GM21528 (cell line): ENCODE results near the gene TMEM114.

Experiments used
- ATAC-seq: cut with Tn5 transposase; IDR thresholded peaks from one replicate; pipeline ENCODE4 v1.9.1; 2021; ENCODE audit warnings: mild to moderate bottlenecking, moderate library complexity; ENCODE audit not compliant: unreplicated experiment, low FRiP score

Gene TMEM114

DNA sequence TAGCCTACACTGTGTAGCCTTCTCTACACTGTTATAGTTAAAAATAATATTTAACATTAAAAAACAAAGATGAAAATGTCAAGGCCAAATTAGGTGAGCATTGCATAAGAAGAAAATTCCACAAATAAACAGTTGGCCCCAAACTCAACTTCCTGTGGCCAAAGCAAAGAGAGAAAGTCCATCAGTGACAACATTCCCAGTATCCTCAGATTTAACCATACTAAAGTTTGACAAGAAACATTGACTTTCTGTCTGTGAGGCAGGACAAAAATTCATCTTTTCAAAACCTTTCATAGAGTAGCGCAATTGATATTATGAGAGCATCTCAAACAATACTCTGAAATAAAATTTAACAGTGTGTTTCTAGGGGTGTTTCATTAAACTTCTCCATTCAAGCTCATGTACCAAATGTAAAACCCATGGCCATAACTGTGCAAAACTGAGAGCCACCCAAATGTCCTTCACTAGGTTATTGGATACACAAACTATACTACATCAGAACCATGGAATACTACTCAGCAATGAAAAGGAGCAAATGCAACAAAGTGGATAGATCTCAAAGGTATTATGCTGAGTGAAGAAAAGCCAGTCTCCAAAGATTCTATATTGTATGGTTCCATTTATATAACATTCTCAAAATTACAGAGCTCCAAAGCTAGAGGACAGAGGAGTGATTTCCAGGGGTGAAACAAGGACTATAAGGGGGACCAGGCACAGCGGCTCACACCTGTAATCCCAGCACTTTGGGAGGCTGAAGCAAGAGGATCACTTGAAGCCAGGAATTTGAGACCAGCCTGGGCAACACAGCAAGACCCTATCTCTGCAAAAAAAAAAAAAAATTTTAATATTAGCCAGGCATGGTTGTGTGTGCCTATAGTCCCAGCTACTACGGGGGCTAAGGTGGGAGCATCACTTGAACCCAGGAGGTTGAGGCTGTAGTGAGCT is 38.7 kb downstream of the TMEM114 start:
- ATAC-seq, result no peak

DNA sequence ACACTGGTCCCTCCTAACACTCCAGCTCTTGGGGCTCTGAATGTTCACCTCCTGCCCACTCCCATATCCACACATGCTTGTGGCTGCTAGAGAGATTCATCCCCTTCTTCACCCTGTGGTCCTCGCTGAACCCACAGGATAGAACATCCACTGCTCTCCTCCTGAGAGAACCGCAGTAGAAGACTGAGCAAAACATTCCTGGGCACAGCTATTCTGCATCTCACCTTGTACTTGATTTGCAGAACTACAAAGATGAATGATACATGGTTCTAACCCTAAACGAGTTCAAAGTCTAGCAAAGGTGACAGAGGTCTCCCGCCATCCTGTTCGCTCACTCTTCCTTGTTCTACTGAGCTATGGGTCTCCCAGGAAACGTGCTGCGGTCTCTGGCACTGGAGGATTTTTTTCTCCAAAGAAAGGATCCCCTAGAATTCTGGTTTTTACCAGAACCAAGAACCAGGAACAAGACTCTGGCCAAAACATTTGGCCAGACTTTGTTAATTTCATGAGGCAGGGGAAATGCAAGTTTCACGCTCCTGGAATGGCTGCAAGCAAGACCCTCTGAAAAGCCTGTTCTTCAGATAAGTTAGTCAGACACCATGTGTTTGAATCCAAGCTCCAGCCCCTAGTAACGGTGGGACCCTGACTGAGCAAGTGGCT is 39.5 kb downstream of the TMEM114 start:
- no peak for ATAC-seq

DNA sequence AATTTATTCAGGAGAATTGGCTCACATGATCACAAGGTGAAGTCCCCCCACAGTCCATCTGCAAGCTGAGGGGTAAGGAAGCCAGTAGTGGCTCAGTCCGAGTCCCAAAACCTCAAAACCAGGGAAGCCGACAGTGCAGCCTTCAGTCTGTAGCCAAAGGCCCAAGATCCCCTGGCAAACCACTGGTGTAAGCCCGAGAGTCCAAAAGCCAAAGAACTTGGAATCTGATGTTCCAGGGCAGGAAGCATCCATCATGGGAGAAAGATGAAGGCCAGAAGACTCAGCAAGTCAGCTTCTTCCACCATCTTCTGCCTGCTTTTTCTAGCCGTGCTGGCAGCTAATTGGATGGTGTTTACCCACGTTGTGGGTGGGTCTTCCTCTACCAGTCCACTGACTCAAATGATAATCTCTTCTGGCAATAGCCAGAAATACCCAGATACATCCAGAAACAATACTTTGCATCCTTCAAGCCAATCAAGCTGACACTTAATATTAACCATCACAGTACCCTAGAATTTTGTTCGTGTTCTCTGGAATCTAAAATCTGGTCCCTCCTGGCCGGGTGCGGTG is 40.4 kb downstream of the TMEM114 start:
- ATAC-seq, result no peak

DNA sequence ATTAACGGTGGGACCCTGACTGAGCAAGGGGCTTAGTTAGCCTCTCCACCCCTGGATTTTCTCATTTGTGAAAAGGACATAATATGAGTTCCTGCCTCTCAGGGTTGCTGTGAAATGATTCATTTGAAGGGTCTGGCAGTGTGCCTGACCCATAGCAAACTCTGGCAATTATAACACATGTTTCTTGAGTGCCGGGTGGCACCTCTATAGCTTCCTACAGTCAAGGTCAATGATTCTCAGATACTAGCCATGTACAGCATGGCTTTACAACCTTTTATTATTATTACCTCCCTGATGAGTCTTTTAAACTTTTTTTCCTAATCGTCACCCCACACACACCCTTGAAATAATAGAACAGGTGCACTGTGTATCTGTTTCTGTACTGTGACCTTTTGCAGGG is 42.1 kb downstream of the TMEM114 start:
- ATAC-seq, result no peak

GRCh38 chr16:8547762-8548161 is 42.5 kb downstream of the TMEM114 start:
- no peak for ATAC-seq

GRCh38 chr16:8544406-8544805 is 45.9 kb downstream of the TMEM114 start:
- ATAC-seq, result no peak

DNA sequence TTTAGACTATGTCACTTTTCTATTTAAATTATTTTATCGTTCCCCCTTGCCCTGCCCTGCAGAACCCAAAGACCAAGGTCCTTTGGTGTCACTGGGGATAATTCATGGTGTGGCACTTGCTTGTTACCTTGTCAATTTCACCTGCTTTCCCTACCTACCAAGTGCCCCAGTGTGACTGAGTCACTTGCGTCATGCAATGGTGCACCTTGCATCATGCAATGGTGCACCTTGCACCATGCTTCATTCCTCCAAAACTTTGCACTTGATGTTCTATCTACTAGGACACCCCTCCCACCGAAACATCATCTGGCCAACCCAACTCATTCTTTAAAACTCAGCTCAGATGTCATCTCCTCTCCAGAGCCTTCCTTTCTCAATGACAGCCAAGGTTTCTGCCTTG is 47.1 kb downstream of the TMEM114 start:
- ATAC-seq, result no peak

DNA sequence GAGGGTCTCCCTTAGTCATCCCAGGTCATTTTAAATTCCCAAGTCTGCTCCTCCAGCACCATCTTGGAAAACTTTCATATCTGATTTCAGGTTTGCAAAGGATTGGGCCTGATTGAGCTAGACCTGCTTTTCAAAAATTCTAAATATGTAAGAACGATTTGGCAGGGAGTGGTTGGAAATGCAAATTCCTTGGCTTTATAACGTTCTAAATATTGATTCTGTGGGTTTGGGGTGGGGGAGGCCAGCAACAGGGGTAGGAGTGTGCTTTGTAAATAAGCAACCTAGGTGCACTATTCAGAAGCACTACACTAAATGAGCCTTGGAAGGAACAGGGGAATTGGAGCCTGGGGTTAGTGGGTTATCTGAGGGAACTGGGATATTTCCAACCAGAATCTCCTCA is 47.9 kb downstream of the TMEM114 start:
- no peak for ATAC-seq

DNA sequence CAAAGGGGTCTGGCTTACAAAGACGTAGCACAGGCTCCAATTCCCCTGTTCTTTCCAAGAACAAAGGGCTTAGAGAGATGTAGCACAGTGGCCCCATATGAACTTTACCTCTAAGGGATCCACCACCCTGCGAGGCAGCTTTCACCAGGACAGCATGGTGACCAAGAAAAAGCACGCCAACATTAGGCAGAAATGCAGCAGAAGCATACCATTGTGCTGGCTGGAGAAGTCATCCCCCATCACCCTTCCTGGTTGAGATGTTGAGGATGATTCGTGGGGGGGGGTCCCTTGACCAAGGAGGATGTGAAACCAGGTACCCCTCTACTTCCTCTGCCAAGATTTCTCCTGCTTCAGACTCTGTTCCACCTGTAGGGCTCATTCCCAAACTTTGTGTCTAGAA is 48.4 kb downstream of the TMEM114 start:
- no peak for ATAC-seq

- ATAC-seq, result no peak
These were observed 52.5 kb downstream of the TMEM114 start for GRCh38 chr16:8537691-8538342.

GRCh38 chr16:8533509-8533908 is 56.8 kb downstream of the TMEM114 start:
- no peak for ATAC-seq

DNA sequence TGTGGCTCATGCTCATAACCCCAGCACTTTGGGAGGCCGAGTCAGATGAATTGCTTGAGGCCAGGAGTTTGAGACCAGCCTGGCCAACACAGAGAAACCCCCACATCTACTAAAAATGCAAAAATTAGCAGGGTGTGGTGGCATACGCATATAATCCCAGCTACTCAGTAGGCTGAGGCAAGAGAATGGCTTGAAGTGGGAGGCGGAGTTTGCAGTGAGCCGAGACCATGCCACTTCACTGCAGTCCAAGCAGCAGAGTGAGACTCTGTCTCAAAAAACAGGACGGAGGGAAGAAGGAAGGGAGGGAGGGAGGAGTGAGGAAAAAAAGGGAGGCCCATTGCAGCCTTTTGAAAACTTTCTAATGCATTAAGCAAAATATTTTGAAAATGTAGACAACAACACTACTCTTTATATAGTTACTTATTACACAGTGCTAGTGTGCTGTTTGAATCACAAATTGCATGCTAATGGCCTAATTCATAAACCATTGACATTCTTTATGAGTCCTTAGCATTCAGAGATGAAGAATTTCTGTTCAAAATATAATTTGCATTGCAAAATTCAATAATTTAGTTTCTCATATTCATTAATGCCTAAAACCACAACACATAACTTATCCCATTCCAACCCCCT is 59.4 kb downstream of the TMEM114 start:
- no peak for ATAC-seq

- no peak for ATAC-seq
These were observed 61.8 kb downstream of the TMEM114 start for GRCh38 chr16:8528471-8528870.

DNA sequence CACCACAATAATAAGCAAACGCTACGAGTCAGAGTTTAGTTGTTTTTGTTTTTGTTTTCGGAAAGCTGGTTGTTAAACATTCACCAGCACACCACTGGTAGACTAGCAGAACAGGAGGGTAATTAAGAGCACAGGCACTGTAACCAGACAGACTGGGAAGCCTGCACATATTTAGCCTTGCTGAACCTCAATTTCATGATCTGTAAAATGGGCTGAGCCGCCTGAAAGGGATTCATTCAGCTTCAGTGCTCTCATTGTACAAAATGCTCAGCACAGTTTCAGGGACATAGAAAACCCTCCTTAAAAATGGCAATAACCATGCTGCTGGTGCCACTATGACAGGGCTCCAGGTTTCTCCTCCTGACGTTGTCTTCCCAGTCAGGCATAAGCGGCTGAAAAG is 66.4 kb downstream of the TMEM114 start:
- ATAC-seq, result no peak

- ATAC-seq, result no peak
These were observed 67.6 kb downstream of the TMEM114 start for GRCh38 chr16:8522757-8523156.

GRCh38 chr16:8519643-8520042 is 70.7 kb downstream of the TMEM114 start:
- no peak for ATAC-seq
